Astrocyte of the cerebellum (primary cell): ENCODE measurements around the gene LUC7L.

Source experiments
- DNase-seq: peaks from one replicate; pipeline ENCODE4 v3.0.0-alpha.2; 2011; ENCODE audit warnings: low read depth
- H3K4me3 ChIP-seq: 2 replicates; pipeline ENCODE4 v1.5.1; 2011; ENCODE audit warnings: mild to moderate bottlenecking, low read depth, low read length, moderate library complexity
- CTCF ChIP-seq: IDR thresholded peaks from 2 replicates; pipeline ENCODE4 v1.5.1; 2012; ENCODE audit warnings: low read length, low read depth, moderate library complexity, mild to moderate bottlenecking; ENCODE audit errors: missing control alignments
- in situ Hi-C: cut with HindIII; loops from 2 replicates; pipeline ENCODE4 v1.10.0; 2017; ENCODE audit warnings: low sequenced_read_pairs

LUC7L gene

GRCh38 chr16:142405-142967 is 86.8 kb downstream of the LUC7L start:
- no peak overlapping the region for H3K4me3 ChIP-seq
- DNase-seq, result no peak
- in situ Hi-C loops, result no loop called here
- TF ChIP-seq CTCF, result no peak

GRCh38 chr16:140175-140857 is 88.9 kb downstream of the LUC7L start:
- no peak for DNase-seq
- no peak overlapping the region for H3K4me3 ChIP-seq
- TF ChIP-seq CTCF, result no peak
- in situ Hi-C loops, result no loop called here
